C4-2B (cell line): ENCODE measurements around the gene MOB3A.

Experiments used
- ZFX ChIP-seq: fragments of 450-650 bp; IDR thresholded peaks from 2 replicates; pipeline ENCODE4 v1.6.1; 2017
- TF ChIP-seq, protein P1 (sequence below): fragments of 450-650 bp; conservative IDR thresholded peaks from 2 replicates; pipeline ENCODE4 v1.5.1; 2017; ENCODE audit warnings: mild to moderate bottlenecking

DNA sequence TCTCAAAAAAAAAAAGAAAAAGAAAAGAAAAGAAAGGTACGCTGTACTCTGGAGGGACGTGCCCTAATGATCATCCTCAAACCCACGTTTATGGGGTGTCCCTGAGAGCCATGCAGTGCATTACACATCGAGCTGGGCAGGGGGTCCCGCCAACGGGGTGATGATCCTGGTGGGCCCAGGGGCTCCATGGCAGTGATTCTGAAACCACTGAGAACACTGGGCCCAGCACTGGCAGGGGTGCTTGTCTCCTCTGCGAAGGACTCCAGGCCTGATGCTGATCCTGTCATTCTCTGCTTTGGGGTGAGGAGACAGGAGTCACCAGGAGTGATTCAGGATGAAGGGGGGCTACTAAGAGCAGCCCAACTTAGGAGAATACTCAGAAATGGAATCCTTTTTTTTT lies 18.7 kb downstream of the MOB3A start:
- TF ChIP-seq, protein P1, sequence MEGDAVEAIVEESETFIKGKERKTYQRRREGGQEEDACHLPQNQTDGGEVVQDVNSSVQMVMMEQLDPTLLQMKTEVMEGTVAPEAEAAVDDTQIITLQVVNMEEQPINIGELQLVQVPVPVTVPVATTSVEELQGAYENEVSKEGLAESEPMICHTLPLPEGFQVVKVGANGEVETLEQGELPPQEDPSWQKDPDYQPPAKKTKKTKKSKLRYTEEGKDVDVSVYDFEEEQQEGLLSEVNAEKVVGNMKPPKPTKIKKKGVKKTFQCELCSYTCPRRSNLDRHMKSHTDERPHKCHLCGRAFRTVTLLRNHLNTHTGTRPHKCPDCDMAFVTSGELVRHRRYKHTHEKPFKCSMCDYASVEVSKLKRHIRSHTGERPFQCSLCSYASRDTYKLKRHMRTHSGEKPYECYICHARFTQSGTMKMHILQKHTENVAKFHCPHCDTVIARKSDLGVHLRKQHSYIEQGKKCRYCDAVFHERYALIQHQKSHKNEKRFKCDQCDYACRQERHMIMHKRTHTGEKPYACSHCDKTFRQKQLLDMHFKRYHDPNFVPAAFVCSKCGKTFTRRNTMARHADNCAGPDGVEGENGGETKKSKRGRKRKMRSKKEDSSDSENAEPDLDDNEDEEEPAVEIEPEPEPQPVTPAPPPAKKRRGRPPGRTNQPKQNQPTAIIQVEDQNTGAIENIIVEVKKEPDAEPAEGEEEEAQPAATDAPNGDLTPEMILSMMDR = no peak
- no peak for TF ChIP-seq ZFX
